SH-SY5Y (cell line): ENCODE data around the gene GBX1.

Experiments
- GATA2 ChIP-seq: IDR thresholded peaks from 2 replicates; pipeline ENCODE4 v1.6.1; 2011; ENCODE audit warnings: mild to moderate bottlenecking, low read depth, low read length
- GATA3 ChIP-seq: IDR thresholded peaks from 2 replicates; pipeline ENCODE4 v1.6.1; 2011; ENCODE audit warnings: low read depth, mild to moderate bottlenecking, low read length, moderate library complexity

DNA sequence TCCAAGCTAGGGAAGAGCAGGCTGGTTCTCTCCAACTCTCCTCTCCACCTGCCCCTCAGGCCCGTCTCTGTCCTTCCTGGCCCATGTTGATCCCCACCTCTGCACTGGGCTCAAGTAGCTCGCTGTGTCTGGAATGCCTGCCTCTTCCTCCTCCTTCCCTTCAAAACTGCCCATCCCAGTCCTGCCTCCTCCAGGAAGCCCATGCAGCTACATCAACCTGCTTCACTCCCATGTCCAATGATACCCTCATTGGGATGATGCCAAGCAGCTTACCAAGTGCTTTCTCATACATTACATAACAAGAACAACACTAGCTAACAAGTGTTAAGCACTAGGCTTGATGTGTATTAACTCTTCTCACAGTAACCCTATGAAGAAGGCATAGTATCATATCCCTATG is 11.3 kb upstream of the GBX1 start:
- TF ChIP-seq GATA3 (no peak), GATA2 (no peak)
